Transverse colon (tissue), 4 donors: ENCODE measurements around the gene PACRG. TPM values are rescaled to one million over a fixed set of nuclear protein-coding genes. Genes with fewer than 3 reads are reported as not detected.

ENCODE experiments used
- DNase-seq: peaks from one replicate; pipeline ENCODE4 v3.0.0-alpha.2; 2019
- H3K27ac ChIP-seq, 4 donors: fragments of 200-600 bp; sonication (generic); 2 replicates each; pipeline ENCODE4 v1.5.1; 2016 to 2018; ENCODE audit warnings: inconsistent platforms in 4 of 4
- H3K27me3 ChIP-seq: fragments of 200-600 bp; sonication (generic); 2 replicates; pipeline ENCODE4 v1.5.1; 2017; ENCODE audit warnings: inconsistent platforms
- H3K36me3 ChIP-seq, 4 donors: fragments of 200-600 bp; sonication (generic); 2 replicates each; pipeline ENCODE4 v1.5.1; 2017 to 2019; ENCODE audit warnings: inconsistent platforms in 4 of 4
- H3K4me1 ChIP-seq, 4 donors: fragments of 200-600 bp; sonication (generic); 2 replicates each; pipeline ENCODE4 v1.5.1; 2017 to 2020; ENCODE audit warnings: inconsistent platforms in 4 of 4
- H3K4me3 ChIP-seq, 4 donors: fragments of 200-600 bp; sonication (generic); 1 replicate in 1 of 4; 2 replicates in 3 of 4; pipeline versions ENCODE4 v1.5.1 to v1.6.1; 2017 to 2019; ENCODE audit warnings: inconsistent platforms in 4 of 4
- H3K9me3 ChIP-seq, 2 donors: fragments of 200-600 bp; sonication (generic); 2 replicates each; pipeline ENCODE4 v1.5.1; 2017 to 2019; ENCODE audit warnings: inconsistent platforms in 2 of 2
- EP300 ChIP-seq: sonication (generic); formaldehyde crosslinking; IDR thresholded peaks from one replicate; pipeline ENCODE4 v1.6.1; 2017; ENCODE audit warnings: antibody characterized with exemption, low read depth
- POLR2A ChIP-seq: fragments of 450-650 bp; IDR thresholded peaks from one replicate; pipeline ENCODE4 v1.6.1; 2016; ENCODE audit warnings: antibody characterized with exemption, mild to moderate bottlenecking, moderate library complexity
- POLR2AphosphoS5 ChIP-seq, 3 donors: sonication (generic); formaldehyde crosslinking; IDR thresholded peaks; one replicate each; pipeline ENCODE4 v1.6.1; 2016; ENCODE audit warnings: antibody characterized with exemption in 3 of 3
- whole genome bisulfite sequencing, 2 donors: methylation state at CpG; one replicate each; pipeline ENCODE4 v1.1.5; 2018; ENCODE audit warnings: low coverage in 1 of 2; 5-methylcytosine and 5-hydroxymethylcytosine counted together
- in situ Hi-C, 4 donors: fragments of 200-750 bp; cut with MboI; loops; one replicate each; pipeline versions ENCODE4 v1.15.0 to v1.15.1; 2017; ENCODE audit warnings: low sequenced_read_pairs in 3 of 4, low pct_ligation_motif_present in 1 of 4, low pct_unique_long_range_greater_than_20kb in 1 of 4
- intact Hi-C: fragments of 100-400 bp; cut with DNase I; formaldehyde crosslinking; loops from one replicate; pipeline ENCODE4 v1.15.1; 2023; ENCODE audit warnings: low total_unique reads
- total RNA-seq, 4 donors: library from RNA; depleted of rRNA; stranded (reverse); fragments of >200 nt; gene quantifications; one replicate each; pipeline ENCODE4 v1.1.0, GENCODE V29; 2016
- TF ChIP-seq, protein P1 (sequence below), 5 experiments: fragments of 200-600 bp in 3 of 5; fragments of 450-650 bp in 2 of 5; sonication (generic) in 3 of 5; IDR thresholded peaks; 1 replicate in 2 of 5; 2 replicates in 3 of 5; pipeline ENCODE4 v1.5.1; 2016 to 2017; ENCODE audit warnings: antibody characterized with exemption in 5 of 5, inconsistent platforms in 3 of 5, mild to moderate bottlenecking in 2 of 5, moderate library complexity in 1 of 5

PACRG gene
- total RNA-seq, 4 donors from 2014 or later: 1.2 to 13.8 (median 1.4) TPM; not detected in 1

DNA sequence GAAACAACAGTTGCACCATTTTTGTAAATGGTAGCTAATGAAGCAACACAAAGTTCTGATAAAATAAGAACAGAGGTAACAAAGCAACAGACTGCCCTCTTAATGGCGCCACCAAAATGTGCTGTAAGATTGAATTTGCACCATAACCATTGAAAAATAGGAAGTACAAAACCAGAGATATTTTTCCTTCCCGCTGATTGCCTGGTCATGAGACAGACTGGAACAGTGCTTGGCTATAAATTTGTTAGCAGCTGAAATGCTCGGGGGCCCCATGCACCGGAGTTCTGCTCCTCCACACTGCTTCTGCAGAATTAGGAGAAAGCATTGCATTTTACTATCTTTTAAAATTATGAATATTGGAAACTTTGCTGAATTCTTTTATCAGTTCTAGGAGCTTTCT lies 522.3 kb downstream of the PACRG start:
- in situ Hi-C loops: no loop called here
- intact Hi-C loops: no loop called here
- WGBS, 2 donors: 50 to 70% methylated on average over 1 to 4 of the region's 4 CpGs

GRCh38 chr6:163252061-163252591 lies 524.4 kb downstream of the PACRG start:
- H3K4me3 ChIP-seq: no peak overlapping the region
- in situ Hi-C loops: no loop called here
- no peak for DNase-seq
- H3K27me3 ChIP-seq: no peaks in the 10 kb centered on the region
- TF ChIP-seq, protein P1, sequence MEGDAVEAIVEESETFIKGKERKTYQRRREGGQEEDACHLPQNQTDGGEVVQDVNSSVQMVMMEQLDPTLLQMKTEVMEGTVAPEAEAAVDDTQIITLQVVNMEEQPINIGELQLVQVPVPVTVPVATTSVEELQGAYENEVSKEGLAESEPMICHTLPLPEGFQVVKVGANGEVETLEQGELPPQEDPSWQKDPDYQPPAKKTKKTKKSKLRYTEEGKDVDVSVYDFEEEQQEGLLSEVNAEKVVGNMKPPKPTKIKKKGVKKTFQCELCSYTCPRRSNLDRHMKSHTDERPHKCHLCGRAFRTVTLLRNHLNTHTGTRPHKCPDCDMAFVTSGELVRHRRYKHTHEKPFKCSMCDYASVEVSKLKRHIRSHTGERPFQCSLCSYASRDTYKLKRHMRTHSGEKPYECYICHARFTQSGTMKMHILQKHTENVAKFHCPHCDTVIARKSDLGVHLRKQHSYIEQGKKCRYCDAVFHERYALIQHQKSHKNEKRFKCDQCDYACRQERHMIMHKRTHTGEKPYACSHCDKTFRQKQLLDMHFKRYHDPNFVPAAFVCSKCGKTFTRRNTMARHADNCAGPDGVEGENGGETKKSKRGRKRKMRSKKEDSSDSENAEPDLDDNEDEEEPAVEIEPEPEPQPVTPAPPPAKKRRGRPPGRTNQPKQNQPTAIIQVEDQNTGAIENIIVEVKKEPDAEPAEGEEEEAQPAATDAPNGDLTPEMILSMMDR (IDR thresholded peaks at IDR 0.05): no peak
- TF ChIP-seq POLR2A (no peak), POLR2AphosphoS5 (IDR thresholded peaks at IDR 0.05) (no peak), EP300 (no peak)
- intact Hi-C loops: no loop called here
- no peak overlapping the region for H3K27ac ChIP-seq
- H3K4me1 ChIP-seq: no peaks in the 10 kb centered on the region
- WGBS, 2 donors: 80 to 88% methylated on average over 12 to 26 of the region's 27 CpGs
- no peaks in the 10 kb centered on the region for H3K9me3 ChIP-seq
- H3K36me3 ChIP-seq: no peaks in the 10 kb centered on the region

More for the DNA sequence above, 522.3 kb downstream of the PACRG start:
- H3K36me3 ChIP-seq: no peaks in the 10 kb centered on the region
- TF ChIP-seq POLR2A: no peak
- no peak for TF ChIP-seq POLR2AphosphoS5 (IDR thresholded peaks at IDR 0.05)
- no peak for TF ChIP-seq EP300
- TF ChIP-seq, protein P1 (IDR thresholded peaks at IDR 0.05): no peak
- H3K27me3 ChIP-seq: no peaks in the 10 kb centered on the region
- no peak overlapping the region for H3K27ac ChIP-seq
- no peak for DNase-seq
- no peak overlapping the region for H3K4me3 ChIP-seq
- H3K9me3 ChIP-seq: no peaks in the 10 kb centered on the region
- no peaks in the 10 kb centered on the region for H3K4me1 ChIP-seq

DNA sequence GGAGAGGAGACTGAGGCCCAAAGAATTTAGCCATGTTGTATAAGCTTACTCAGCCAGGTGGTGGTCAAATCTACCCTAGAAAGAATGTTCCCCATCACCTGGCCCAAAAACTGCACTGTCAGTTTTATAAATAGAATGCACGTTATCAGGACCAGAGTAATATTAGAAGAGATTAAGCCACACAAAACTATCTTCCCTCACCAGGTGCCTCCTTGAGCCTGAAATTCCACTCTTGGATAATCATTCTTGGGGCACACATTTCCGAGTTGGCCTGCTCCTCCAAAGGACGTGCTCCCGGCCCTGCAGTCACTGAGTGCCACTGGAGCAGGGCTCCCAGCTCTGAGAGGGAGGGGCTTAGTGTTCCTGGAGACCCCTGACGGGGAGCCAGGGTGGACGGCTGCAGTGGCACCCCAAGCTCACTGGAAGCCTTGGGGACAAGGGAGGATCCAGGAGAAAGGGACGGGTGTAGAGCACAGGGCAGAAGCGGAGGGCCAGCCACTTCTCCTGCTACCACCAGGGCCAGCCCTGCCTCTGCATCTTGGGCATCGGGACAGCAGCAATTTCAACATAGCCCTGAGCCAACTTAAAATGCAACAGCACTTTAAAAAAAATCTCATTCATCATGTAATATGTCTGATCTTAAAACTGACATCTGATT lies 525.9 kb downstream of the PACRG start:
- H3K4me3 ChIP-seq: no peak overlapping the region
- TF ChIP-seq POLR2A: no peak
- no peak for TF ChIP-seq POLR2AphosphoS5 (IDR thresholded peaks at IDR 0.05)
- no peak for TF ChIP-seq EP300
- TF ChIP-seq, protein P1 (IDR thresholded peaks at IDR 0.05): no peak
- no peak overlapping the region for H3K27ac ChIP-seq
- DNase-seq: no peak
- no peaks in the 10 kb centered on the region for H3K9me3 ChIP-seq
- 63 to 66% methylated on average over 1 to 8 of the region's 9 CpGs for WGBS, 2 donors
- H3K36me3 ChIP-seq: no peaks in the 10 kb centered on the region
- intact Hi-C loops: no loop called here
- H3K4me1 ChIP-seq: no peaks in the 10 kb centered on the region
- no peaks in the 10 kb centered on the region for H3K27me3 ChIP-seq
- in situ Hi-C loops: no loop called here

GRCh38 chr6:163254341-163254835 lies 526.6 kb downstream of the PACRG start:
- Histone ChIP-seq H3K36me3 (no peaks in the 10 kb centered on the region), H3K9me3 (no peaks in the 10 kb centered on the region), H3K27me3 (no peaks in the 10 kb centered on the region), H3K4me1 (no peaks in the 10 kb centered on the region), H3K4me3 (no peak overlapping the region), H3K27ac (no peak overlapping the region)
- WGBS, 2 donors: 71 to 85% methylated on average over 3 to 7 of the region's 7 CpGs
- TF ChIP-seq POLR2A: no peak
- TF ChIP-seq, protein P1 (IDR thresholded peaks at IDR 0.05): no peak
- no peak for TF ChIP-seq EP300
- TF ChIP-seq POLR2AphosphoS5 (IDR thresholded peaks at IDR 0.05): no peak
- in situ Hi-C loops: no loop called here
- intact Hi-C loops: no loop called here
- no peak for DNase-seq
